GM06990 (cell line): Measurements from ENCODE around the gene IKZF2.

ENCODE experiments used
- DNase-seq: peaks from one replicate; pipeline ENCODE4 v3.0.0-alpha.2; 2011; ENCODE audit not compliant: insufficient read length; ENCODE audit errors: extremely low read depth
- H3K27me3 ChIP-seq: replicated peaks from 2 replicates; pipeline ENCODE4 v1.6.0; 2011; ENCODE audit warnings: low read length; ENCODE audit not compliant: control insufficient read depth, insufficient read depth
- H3K36me3 ChIP-seq: 2 replicates; pipeline ENCODE4 v1.5.1; 2011; ENCODE audit warnings: low read length; ENCODE audit not compliant: control insufficient read depth, insufficient read depth
- H3K4me3 ChIP-seq: replicated peaks from 2 replicates; pipeline ENCODE4 v1.5.1; 2011; ENCODE audit warnings: low read depth, mild to moderate bottlenecking, control low read depth, low read length
- CTCF ChIP-seq: IDR thresholded peaks from 2 replicates; pipeline ENCODE4 v1.5.1; 2011; ENCODE audit warnings: low read length, control low read depth, mild to moderate bottlenecking, inconsistent platforms; ENCODE audit not compliant: insufficient read depth, poor library complexity, severe bottlenecking

IKZF2 gene

GRCh38 chr2:213152888-213153287 is 1.5 kb upstream of the IKZF2 start:
- TF ChIP-seq CTCF = no peak
- Histone ChIP-seq H3K27me3 (no peaks in the 10 kb centered on the region), H3K4me3 (peak overlapping the region; percentile 73), H3K36me3 (no peaks in the 10 kb centered on the region)
- no peak for DNase-seq

GRCh38 chr2:213152065-213152794 is 818 bp upstream of the IKZF2 start:
- DNase-seq = no peak
- no peaks in the 10 kb centered on the region for H3K36me3 ChIP-seq
- no peaks in the 10 kb centered on the region for H3K27me3 ChIP-seq
- peak; percentile 37 for TF ChIP-seq CTCF
- H3K4me3 ChIP-seq = peak overlapping the region; percentile 73

GRCh38 chr2:213150315-213151097 is 906 bp downstream of the IKZF2 start:
- no peak for TF ChIP-seq CTCF
- H3K36me3 ChIP-seq = no peaks in the 10 kb centered on the region
- peak overlapping the region; percentile 73 for H3K4me3 ChIP-seq
- no peak for DNase-seq
- H3K27me3 ChIP-seq = no peaks in the 10 kb centered on the region

GRCh38 chr2:213149949-213150314 is 1.5 kb downstream of the IKZF2 start:
- TF ChIP-seq CTCF = no peak
- Histone ChIP-seq H3K27me3 (no peaks in the 10 kb centered on the region), H3K36me3 (no peaks in the 10 kb centered on the region), H3K4me3 (peak overlapping the region; percentile 73)
- DNase-seq = no peak

- TF ChIP-seq CTCF = peak; percentile 21
- H3K4me3 ChIP-seq = peak overlapping the region; percentile 73
- DNase-seq = no peak
- H3K36me3 ChIP-seq = no peaks in the 10 kb centered on the region
- no peaks in the 10 kb centered on the region for H3K27me3 ChIP-seq
Measured at GRCh38 chr2:213149294-213149875, 2.0 kb downstream of the IKZF2 start.
